Measurements from ENCODE around the gene TMEFF2.

TMEFF2 gene

GRCh38 chr2:191947235-191947634, 247.5 kb downstream of the TMEFF2 start:
- H3K79me2 ChIP-seq (ENCODE audit: insufficient read depth, low read length): no peaks in the 10 kb centered on the region
- no peak overlapping the region for H3K4me3 ChIP-seq (ENCODE audit: low read length, poor library complexity, severe bottlenecking)
- H3K9ac ChIP-seq (ENCODE audit: low read depth, low read length, poor library complexity, severe bottlenecking): no peak overlapping the region
- no peaks in the 10 kb centered on the region for H4K20me1 ChIP-seq (ENCODE audit: insufficient read depth, low read length, poor library complexity, severe bottlenecking)
- H3K9me2 ChIP-seq (replicated peaks; ENCODE audit: low read depth, low read length): no peaks in the 10 kb centered on the region
- H3K9me3 ChIP-seq (ENCODE audit: insufficient read depth, low read depth, low read length): no peaks in the 10 kb centered on the region
- no peaks in the 10 kb centered on the region for H3K27me3 ChIP-seq (ENCODE audit: insufficient read depth, low read length, poor library complexity, severe bottlenecking)
- no peaks in the 10 kb centered on the region for H3K36me3 ChIP-seq (ENCODE audit: insufficient read depth, low read length)
- no peak overlapping the region for H3K4me2 ChIP-seq (ENCODE audit: low read depth, low read length, poor library complexity, severe bottlenecking)
- H3K4me1 ChIP-seq (ENCODE audit: insufficient read depth, low read length, poor library complexity, severe bottlenecking): no peaks in the 10 kb centered on the region
- H3F3A ChIP-seq (ENCODE audit: low read depth): no peaks in the 10 kb centered on the region
- H2AFZ ChIP-seq (ENCODE audit: low read length): no peak overlapping the region
- no peak for TF ChIP-seq EZH2phosphoT487 (IDR thresholded peaks at IDR 0.05; ENCODE audit: borderline replicate concordance)
- TF ChIP-seq, protein P1, sequence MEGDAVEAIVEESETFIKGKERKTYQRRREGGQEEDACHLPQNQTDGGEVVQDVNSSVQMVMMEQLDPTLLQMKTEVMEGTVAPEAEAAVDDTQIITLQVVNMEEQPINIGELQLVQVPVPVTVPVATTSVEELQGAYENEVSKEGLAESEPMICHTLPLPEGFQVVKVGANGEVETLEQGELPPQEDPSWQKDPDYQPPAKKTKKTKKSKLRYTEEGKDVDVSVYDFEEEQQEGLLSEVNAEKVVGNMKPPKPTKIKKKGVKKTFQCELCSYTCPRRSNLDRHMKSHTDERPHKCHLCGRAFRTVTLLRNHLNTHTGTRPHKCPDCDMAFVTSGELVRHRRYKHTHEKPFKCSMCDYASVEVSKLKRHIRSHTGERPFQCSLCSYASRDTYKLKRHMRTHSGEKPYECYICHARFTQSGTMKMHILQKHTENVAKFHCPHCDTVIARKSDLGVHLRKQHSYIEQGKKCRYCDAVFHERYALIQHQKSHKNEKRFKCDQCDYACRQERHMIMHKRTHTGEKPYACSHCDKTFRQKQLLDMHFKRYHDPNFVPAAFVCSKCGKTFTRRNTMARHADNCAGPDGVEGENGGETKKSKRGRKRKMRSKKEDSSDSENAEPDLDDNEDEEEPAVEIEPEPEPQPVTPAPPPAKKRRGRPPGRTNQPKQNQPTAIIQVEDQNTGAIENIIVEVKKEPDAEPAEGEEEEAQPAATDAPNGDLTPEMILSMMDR (conservative IDR thresholded peaks at IDR 0.05; ENCODE audit: low read length): peak; percentile 51

DNA sequence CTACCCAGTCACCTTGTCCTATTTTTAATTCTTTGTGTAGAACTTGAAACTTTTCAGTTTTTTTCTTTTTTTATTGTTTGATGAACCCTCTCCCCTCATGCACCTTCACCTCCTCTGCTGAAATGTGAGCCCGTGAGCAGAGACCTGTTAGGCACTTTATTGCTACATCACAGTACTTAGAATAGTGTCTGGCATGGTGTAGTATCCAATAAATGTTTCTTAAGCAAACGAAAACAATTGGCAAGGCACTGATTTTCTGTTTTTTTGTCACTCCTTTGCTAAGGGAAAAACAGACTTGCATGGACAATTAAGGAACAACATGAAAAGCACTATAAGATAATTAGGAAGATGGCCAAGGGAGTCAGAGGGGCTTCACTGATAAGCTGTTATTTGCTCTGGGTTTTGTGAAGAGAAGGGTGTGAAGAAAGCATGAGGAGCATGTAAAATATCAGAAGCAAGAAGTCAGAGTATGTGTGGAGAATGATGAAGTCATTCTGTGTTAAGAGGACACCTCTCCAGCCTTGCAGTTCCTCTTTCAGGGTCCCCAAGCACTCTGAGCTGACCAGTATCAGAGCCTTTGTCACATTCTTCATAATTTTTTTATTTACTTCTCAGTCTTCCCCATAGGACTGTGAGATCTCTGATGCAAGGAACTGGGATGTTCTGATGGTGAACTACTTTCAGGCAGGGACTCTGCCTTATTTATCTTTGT, 248.1 kb downstream of the TMEFF2 start:
- H3K79me2 ChIP-seq (ENCODE audit: insufficient read depth, low read length): no peaks in the 10 kb centered on the region
- TF ChIP-seq, protein P1 (conservative IDR thresholded peaks at IDR 0.05; ENCODE audit: low read length): no peak
- no peak for TF ChIP-seq EZH2phosphoT487 (IDR thresholded peaks at IDR 0.05; ENCODE audit: borderline replicate concordance)
- H3K9me2 ChIP-seq (replicated peaks; ENCODE audit: low read depth, low read length): no peaks in the 10 kb centered on the region
- no peak overlapping the region for H2AFZ ChIP-seq (ENCODE audit: low read length)
- no peaks in the 10 kb centered on the region for H3K9me3 ChIP-seq (ENCODE audit: insufficient read depth, low read depth, low read length)
- H3K4me2 ChIP-seq (ENCODE audit: low read depth, low read length, poor library complexity, severe bottlenecking): no peak overlapping the region
- no peaks in the 10 kb centered on the region for H3K4me1 ChIP-seq (ENCODE audit: insufficient read depth, low read length, poor library complexity, severe bottlenecking)
- no peaks in the 10 kb centered on the region for H3K36me3 ChIP-seq (ENCODE audit: insufficient read depth, low read length)
- H3K27me3 ChIP-seq (ENCODE audit: insufficient read depth, low read length, poor library complexity, severe bottlenecking): no peaks in the 10 kb centered on the region
- no peak overlapping the region for H3K9ac ChIP-seq (ENCODE audit: low read depth, low read length, poor library complexity, severe bottlenecking)
- H3K4me3 ChIP-seq (ENCODE audit: low read length, poor library complexity, severe bottlenecking): no peak overlapping the region
- no peaks in the 10 kb centered on the region for H4K20me1 ChIP-seq (ENCODE audit: insufficient read depth, low read length, poor library complexity, severe bottlenecking)
- H3F3A ChIP-seq (ENCODE audit: low read depth): no peaks in the 10 kb centered on the region

DNA sequence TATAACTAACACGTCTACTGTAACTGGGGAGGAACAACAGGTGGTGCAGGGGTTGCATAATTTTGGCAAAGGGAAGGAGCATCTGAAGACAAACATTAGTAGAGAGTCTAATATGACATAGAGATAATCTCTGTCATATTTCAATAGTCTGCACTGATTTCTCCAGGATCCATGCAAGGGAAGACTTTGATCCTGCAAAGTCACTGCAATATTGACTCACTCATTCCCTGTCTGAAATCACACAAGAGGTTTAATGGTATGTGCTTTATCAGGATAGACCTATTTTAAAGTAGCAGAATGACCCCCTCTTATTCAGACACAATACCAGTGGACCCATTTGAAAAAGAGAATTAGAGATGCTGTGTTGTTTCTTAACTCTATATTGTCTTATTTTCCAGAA, 249.1 kb downstream of the TMEFF2 start:
- H3K9me2 ChIP-seq (replicated peaks; ENCODE audit: low read depth, low read length): no peaks in the 10 kb centered on the region
- no peaks in the 10 kb centered on the region for H3F3A ChIP-seq (ENCODE audit: low read depth)
- no peaks in the 10 kb centered on the region for H4K20me1 ChIP-seq (ENCODE audit: insufficient read depth, low read length, poor library complexity, severe bottlenecking)
- no peak overlapping the region for H3K9ac ChIP-seq (ENCODE audit: low read depth, low read length, poor library complexity, severe bottlenecking)
- no peaks in the 10 kb centered on the region for H3K79me2 ChIP-seq (ENCODE audit: insufficient read depth, low read length)
- H2AFZ ChIP-seq (ENCODE audit: low read length): no peak overlapping the region
- H3K9me3 ChIP-seq (ENCODE audit: insufficient read depth, low read depth, low read length): no peaks in the 10 kb centered on the region
- no peaks in the 10 kb centered on the region for H3K4me1 ChIP-seq (ENCODE audit: insufficient read depth, low read length, poor library complexity, severe bottlenecking)
- H3K4me2 ChIP-seq (ENCODE audit: low read depth, low read length, poor library complexity, severe bottlenecking): no peak overlapping the region
- no peak overlapping the region for H3K4me3 ChIP-seq (ENCODE audit: low read length, poor library complexity, severe bottlenecking)
- H3K27me3 ChIP-seq (ENCODE audit: insufficient read depth, low read length, poor library complexity, severe bottlenecking): no peaks in the 10 kb centered on the region
- TF ChIP-seq, protein P1 (conservative IDR thresholded peaks at IDR 0.05; ENCODE audit: low read length): no peak
- no peak for TF ChIP-seq EZH2phosphoT487 (IDR thresholded peaks at IDR 0.05; ENCODE audit: borderline replicate concordance)
- H3K36me3 ChIP-seq (ENCODE audit: insufficient read depth, low read length): no peaks in the 10 kb centered on the region

All from Loucy (cell line).